HG03103 (cell line): ENCODE measurements around the gene C13orf42.

ENCODE experiments used
- ATAC-seq: cut with Tn5 transposase; IDR thresholded peaks from one replicate; pipeline ENCODE4 v1.9.1; 2021; ENCODE audit warnings: low read depth; ENCODE audit not compliant: unreplicated experiment

C13orf42 gene

DNA sequence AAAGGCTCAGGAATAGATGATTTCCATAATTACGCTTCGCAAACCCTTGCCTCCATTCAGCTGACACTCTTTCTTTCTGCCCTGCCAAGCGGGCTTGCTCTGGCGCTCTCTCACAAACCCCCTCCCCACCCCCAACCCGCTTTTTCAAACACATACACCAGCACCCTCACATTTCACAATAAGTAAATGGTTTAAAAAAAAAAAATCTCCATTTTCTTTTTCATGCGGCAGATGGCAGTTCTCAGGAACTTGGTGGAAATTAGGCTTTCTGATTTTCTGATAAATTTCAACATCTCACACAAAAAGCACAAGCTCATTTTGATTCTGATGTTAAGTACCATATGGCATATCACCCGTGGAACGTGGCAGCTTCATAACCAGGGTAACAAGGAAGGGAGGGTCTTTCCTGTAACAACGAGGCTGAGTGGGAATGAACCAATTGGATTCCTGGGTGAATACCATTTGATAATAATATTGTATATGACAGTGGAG is 43.8 kb downstream of the C13orf42 start:
- ATAC-seq = no peak

DNA sequence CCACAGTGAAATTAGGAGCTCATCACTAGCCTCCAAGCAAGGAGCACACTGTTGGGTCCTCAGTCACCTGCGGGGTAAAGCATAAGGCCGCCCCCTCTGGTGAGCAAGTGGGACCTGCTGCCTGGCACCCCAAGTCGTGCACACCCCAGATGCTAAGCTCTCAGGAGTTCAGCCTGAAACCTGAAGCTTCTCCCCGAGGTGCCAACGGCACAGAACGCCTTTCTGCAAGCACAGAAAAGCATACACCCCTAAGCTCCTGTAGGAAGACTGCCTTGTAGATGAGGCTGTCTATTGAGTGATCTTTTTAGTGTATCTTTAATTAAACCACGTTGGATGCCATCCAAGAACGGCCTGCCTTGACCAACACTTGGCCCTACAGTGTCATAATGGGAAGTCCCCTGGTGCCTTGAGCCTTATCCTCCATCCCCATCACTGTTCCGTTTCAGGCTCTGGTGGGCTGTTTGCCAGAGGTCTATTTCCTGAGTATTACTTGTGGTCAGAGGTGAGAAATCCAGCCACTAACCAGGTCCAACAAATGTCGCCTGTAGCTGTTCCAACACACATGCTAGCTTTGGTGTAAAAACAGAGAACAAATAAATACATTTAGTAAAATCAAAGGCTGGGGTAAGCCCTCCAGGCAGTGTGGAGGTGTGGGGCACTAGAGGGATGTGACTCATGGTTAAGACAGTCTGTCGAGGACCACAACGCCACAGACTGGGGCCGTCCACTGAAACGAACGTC is 44.8 kb downstream of the C13orf42 start:
- ATAC-seq = no peak

DNA sequence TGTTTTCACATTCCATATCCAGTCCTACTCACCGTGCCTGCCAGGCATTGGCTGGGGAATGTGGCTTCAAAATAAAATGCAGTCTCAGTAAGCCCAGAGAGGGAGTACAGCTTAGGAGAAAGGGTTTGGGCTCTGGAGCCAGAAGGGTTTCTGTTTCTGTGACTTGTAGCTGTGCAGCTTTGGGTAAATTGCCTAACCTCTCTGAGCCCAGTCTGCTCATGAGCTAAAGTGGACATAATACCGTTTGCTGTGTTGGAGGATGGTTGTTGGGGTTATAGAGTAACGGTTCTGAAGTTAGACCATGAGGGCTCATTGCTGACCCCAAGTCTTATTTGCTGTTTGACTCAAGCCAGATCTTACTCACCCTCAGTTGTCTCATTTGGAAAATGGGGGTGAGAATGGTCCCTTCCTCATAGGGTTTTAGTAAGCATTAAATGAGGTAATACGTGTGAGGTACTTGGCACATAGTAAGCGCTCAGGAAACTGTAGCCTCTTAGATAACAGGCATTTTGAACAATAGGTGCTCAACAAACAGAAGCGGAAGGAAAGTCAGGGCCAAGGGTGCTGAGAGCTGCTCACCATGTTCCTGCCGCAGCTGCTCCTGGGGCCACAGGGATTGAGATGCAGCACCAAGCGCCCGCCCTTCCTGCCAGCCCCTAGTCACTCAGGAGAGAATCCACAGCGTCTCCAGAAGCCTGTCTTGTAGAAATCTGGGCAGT is 45.5 kb downstream of the C13orf42 start:
- ATAC-seq = no peak

DNA sequence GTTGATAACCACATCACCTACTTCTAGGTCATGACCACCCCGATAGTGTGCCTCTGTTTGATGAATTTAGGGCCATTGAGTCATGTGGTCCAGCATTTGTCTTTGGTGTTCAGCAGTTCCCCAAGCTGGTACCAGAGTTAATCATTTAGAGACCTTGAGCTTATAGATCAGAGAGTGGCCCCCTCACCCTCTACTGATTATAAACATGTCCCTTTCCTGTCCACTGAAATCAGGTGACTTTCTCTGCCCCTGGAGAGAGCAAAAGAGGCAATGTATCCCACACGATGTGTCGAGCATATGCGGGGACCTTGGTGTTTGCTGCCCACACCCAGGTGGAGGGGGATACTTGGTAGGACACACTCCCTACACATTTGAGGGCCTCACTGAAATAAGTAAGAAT is 46.3 kb downstream of the C13orf42 start:
- ATAC-seq = no peak

DNA sequence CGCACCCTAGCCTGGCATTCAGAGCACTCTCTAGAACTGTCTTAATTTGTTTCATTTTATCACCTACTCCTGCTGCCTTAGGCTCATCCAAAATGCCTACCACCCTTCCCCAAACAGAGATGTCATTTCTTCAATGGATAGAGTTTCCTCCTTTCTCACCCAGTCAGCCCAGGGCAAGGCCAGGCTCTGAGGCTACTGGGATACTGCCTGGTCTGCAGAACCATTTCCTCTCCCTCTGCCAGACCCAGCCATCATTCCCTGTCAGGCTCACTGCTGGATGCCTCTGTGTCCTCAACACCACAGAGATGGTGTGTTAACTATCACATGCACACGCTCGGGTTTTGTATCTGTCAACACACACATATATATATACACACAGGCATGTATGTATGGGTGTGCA is 47.2 kb downstream of the C13orf42 start:
- ATAC-seq = no peak

DNA sequence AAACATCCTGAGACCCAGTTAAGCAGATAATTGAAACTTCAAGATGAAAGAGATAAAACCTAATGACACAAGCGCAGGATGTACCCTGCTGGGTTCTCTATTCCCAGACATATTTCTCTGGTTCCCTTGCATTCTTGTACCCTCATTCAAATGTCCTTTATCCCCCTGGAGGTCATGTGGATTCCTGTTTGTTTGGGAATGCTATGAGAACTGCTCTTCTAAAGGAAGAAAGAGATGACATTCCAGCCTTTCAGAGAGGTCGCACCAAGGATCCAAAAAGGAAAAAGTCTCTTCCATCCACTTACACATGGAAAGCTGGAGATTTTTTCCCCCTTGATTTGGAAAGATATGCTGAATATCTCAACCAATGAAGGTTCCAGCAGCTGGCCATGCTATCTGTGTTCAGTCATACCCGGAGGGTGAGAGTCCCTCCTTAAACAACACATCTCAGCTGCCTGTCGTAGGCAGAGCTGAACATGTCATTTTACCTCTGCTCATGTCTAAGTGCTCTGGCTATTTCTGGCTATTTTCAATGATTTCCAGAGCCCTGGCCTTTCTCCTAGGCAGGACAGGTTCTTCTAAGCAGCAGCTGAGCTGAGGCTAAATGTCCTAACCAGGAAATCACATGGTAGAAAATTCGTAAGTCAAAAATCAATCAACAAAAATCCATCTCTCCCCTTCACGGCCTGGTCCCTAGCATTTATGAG is 52.5 kb downstream of the C13orf42 start:
- no peak for ATAC-seq

DNA sequence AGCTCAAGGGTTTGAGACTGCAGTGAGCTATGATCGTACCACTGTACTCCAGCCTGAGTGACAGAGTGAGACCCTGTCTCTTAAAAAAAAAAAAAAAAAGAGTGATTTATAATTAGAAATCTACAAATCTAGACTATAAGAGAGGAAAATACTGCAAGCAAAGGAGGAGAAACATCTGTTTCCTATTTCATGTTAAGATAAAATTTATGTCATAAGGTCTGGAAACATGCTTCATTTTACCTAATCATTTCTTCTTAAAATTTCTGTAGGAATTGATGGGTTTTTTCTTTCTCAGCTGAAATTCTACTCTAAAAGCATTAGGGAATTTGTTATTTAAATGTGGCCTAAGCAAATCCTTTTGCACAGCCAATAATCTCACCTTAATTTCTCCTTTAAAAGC is 53.2 kb downstream of the C13orf42 start:
- ATAC-seq = no peak

DNA sequence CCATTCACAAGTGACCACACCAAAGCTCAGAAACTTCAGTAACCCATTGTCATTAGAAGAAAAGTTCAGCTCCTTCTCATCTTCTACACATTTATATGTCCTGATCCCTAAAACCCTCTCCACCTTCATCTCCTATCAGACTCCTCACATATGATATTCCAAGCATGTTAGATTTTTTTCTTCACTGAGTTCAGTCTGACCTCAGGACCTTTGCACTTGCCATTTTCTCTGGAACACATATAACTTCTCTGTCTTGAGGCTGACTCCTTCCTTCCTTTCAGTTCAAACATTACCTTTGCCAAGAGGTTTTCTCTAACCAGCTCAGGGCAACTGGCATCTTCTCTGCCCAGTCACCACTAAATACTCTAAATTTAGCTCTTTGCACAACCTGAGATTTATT is 54.1 kb downstream of the C13orf42 start:
- no peak for ATAC-seq

DNA sequence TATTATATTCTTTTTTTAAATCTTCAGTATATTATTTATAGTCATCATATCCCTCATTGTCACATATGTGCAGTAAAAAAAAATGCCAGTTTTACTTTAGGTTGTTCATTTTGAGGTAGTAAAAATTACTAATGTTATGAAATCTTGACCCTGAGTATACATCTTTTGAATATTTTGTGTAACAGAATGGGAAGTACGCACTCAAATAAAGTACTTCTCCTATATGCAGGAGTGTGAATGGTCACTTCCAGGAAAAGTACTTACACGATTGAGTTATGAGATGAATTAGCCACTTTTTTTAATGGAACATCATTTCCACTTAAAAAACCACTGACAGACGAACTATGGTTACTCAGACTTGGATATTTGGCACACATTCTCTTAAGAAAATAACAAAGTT is 58.5 kb downstream of the C13orf42 start:
- no peak for ATAC-seq

DNA sequence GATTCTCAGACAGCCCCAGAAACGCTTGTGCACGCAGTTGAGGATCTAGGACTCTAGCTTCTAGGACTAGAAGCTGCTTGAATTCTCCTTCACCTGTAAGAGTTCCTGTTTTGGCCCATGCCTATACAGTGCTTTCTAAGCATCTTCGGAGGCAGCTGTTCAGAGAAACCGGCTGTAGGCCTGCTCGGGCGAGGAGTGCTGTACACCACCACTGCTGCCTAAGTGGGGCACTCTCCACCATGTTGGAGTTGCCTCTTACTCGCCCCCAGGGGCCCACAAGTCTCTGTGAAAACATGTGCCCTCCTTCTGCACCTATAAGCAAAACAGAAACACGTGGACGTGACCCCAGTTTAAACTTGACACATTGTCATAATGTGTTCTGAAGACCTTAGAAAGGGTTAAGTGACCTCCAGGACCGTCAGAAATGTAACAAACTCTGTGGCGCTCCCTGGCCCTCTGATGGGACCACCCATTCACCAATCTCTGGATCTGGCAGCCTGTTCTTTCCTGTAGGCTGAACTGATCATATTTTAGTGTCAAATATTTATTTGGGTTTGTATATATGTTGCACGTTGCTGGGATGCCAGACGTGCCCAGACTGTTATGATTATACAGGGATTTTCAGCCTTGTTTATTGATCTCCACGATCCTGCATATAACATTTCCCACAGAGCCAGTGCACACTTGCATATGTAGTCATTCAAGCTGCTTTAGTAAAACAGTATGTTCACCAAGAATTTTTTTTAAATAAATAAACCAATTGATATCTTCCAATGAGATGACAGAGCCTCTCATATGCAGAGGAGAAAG is 60.8 kb downstream of the C13orf42 start:
- ATAC-seq = no peak

DNA sequence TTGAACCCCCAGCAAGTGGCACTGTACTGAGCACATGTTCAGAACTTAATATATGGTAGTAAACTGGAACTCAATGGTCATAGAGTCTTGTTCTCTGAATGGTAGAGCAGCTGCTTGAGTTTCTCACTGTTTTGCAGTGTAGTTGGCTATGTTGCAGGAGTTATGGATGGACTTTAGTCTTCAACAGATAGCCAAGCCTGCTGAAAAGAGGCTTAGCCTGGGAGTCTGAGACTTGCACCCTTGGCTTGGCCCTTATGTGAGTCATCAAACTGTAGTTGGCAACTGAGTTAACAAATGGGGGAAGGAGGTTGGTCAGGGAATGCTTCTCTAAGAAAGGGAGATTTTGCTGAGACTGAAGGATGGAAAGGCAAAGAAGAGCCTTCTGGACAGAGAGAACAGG is 62.5 kb downstream of the C13orf42 start:
- ATAC-seq = no peak

DNA sequence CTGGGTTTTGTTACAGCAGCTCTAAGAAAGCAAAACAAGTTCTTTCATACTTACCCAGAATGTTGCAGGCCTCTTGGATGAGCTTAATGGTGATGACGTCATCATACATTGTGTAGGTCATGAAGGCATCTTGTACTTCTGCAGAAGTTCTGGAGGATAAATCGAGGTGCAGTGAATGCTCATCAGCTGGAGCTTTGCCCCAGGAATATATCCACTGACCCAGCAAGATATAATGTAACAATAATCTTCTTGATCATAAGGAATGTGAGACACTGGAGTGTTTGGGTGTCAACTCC is 63.0 kb downstream of the C13orf42 start:
- no peak for ATAC-seq

DNA sequence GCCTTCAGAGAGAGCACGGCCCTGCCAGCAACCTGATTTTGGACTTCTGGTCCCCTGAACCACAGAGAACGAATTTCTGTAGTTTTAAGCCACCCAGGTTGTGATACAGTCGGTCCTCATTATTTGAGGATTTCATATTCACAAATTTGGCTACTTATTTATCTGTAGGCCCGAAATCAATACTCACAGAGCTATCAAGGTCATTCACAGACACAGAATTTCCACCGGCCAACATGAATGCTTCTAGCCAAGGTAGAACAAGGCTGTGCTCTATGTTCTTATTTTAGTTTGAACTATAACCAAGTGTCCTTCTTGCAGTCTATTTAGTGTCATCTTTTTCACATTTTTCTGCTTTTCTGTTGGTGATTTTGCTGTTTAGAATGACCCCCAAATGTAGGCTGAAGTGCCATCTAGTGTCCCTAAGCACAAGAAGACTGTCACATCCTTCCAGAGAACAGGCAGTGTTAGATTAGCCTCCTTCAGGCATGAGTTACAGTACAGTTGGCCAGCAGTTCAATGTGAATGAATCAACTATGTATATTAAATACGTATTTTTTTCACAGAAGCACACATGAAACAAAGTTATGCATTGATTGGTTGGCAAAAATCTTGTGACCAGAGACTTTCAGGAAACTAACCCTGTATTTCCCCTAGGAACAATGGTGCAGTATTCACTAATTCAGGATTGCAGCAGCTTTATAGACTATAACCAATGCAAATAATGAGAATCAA is 63.5 kb downstream of the C13orf42 start:
- ATAC-seq = no peak

DNA sequence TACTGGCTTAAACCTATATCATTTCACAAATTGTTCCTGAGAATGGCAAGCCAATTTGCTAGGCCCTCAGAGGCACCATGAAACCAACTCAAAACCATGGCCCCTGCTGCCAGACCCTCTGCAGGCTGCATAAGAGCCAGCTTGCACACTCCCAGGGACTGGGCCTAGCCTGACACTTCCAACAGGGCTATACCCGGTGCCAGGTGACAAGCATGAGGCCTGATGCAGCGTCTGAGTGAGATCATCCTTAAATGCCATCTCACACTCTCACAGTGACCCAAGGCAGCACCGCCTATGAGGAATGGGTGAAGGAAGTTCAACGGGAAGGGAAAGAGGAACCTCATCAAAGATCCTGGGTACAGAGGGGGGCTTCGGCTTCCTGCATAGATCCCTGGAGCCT is 65.6 kb downstream of the C13orf42 start:
- ATAC-seq = no peak

DNA sequence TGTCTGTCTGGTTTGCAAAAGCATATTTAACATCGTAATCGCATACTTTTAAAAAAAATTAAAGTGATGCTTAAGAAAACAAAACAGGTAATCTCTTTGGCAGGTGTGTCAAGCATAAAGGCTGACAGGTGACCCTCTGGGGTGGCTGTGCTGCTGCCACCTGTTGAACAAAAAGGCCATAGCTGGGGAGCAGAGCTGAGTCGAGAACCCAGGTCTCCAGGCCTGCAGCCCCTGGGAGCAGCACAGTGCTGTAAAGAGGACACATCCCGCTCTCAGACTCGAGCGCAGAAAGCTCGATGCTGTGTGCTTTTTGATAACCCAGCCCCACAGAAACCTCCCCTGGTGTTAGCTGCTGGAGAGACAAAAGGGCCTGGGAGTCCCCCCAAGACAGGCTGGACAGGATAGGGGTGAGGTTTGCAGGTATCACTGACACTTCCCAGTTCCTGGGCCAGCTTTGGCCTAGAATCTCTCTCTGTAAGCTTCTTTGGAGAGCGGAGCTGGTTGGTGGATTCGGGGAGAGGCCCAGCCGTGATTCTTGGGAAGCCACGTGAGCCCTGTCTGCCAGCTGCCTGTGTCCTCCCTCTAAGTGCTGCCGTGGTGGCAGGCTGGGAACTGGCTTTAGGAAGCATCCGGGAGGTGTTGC is 66.9 kb downstream of the C13orf42 start:
- ATAC-seq = no peak

DNA sequence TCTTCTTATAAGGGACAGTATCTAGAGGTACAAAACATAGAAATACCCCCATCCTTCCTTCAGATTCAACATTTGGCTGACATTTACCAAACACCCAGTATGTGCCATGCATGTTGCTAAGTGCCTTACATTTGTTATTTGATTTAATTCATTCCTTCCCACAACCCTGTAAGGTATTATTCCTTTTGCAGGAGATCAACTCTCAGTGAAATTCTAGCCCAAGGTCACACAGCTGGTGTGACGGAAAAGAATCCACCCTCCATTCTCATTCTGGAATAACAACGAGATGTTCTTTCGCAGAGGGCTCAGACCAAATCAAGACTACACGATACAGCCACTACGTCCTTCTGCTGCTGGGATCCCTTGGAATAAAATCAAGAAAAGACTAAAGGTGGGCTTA is 67.8 kb downstream of the C13orf42 start:
- ATAC-seq = no peak

DNA sequence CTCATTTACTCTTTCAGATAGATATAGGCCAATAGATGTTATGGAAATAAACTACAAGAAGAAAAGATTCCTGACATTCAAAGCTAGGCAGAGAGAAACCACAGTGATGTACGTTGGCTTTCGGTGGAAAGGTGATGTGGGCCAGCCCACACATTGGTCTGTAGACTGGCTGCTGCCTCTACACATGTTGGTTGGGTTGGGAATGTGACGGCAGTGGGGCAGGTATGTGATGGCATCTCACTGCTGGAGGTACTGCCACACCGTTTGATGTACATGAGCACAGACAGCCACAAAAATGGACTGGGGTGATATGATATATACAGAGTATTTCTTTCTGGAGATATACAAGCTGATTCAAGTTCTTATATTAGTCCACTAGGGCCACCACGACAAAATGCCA is 69.4 kb downstream of the C13orf42 start:
- no peak for ATAC-seq

DNA sequence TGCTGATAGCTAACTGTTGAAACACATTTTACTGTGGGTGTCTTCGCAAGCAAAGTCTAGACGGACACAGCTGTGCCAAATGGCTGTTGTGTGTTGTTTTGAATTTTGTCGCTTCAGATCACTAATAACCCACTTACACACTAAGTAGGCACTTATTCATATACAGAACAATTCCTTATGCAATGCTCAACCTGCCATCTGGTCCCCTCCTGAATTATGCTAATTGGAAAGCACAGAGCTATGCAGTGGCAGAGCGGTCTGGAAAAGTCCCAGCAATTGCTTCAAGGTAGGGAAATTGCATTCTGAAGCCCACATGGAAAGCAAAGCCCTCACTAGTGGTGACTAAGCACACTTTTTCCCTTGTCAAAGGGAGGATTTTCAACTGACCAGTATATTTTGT is 69.9 kb downstream of the C13orf42 start:
- no peak for ATAC-seq

DNA sequence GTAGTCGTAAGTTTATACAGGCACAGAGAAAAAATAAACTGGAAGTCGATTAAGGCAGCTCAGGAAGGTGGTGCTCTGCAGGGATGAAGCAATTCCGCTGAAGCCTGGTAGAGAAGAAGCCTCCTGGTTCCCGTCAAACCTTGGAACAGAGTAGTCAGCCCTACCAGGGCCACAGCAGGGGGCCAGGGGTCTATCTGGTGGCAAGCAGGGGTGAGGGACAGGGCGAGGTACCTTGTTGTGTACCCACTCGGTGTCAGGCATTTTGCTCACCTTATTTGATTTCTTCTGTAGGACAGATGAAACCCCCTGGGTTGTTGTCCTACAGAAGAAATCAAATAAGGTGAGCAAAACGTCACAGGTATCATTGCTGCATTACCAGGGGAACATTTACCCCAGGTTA is 70.6 kb downstream of the C13orf42 start:
- ATAC-seq = no peak

DNA sequence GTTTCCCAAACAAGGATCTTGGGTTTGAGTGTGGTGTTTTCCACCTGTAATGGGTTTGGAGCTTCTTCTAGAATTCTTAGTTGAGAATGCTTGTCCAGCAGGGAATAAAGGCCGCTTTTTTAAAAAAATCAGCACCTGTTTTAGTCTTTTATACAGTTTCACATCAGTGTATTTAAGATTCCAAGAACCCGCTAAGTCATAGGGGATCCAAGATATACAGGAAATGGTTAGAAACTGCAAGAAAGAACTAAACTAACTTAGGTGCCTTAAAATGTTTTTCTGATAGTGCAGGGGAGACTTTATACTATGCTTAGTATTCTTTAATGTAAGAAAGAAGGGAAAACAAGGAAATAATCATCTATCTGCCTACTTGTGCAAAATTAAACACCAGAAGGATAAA is 74.7 kb downstream of the C13orf42 start:
- ATAC-seq = no peak
